Stimulated activated CD8-positive, alpha-beta memory T cell treated with anti-CD3 and anti-CD28 coated beads, Interleukin-15, amount 100 ng/mL, for 4 hours (primary cell): ENCODE measurements around the gene RBM6.

Experiments
- DNase-seq, 2 donors: peaks; one replicate each; pipeline ENCODE4 v3.0.0-alpha.2; 2020; ENCODE audit warnings: low read depth in 2 of 2

The RBM6 gene

GRCh38 chr3:50095352-50095998 is 155.5 kb downstream of the RBM6 start:
- DNase-seq = no peak

GRCh38 chr3:50100386-50100785 is 160.4 kb downstream of the RBM6 start:
- DNase-seq = no peak

GRCh38 chr3:50100956-50101845 is 161.3 kb downstream of the RBM6 start:
- DNase-seq = no peak

GRCh38 chr3:50102558-50102957 is 162.6 kb downstream of the RBM6 start:
- DNase-seq = no peak

- DNase-seq = no peak
These were observed 171.8 kb downstream of the RBM6 start for GRCh38 chr3:50111757-50112156.

- no peak for DNase-seq
These were observed 172.5 kb downstream of the RBM6 start for GRCh38 chr3:50112462-50112861.

- DNase-seq = no peak
These were observed 177.2 kb downstream of the RBM6 start for GRCh38 chr3:50117120-50117519.

GRCh38 chr3:50118237-50118636 is 178.3 kb downstream of the RBM6 start:
- DNase-seq = no peak

- no peak for DNase-seq
These were observed 179.8 kb downstream of the RBM6 start for GRCh38 chr3:50119786-50120185.

GRCh38 chr3:50120364-50121071 is 180.6 kb downstream of the RBM6 start:
- no peak for DNase-seq

- DNase-seq = peak; percentile 17 to 37
These were observed 181.4 kb downstream of the RBM6 start for GRCh38 chr3:50121072-50122032.

GRCh38 chr3:50122071-50122470 is 182.1 kb downstream of the RBM6 start:
- DNase-seq = no peak

GRCh38 chr3:50122661-50123391 is 182.9 kb downstream of the RBM6 start:
- no peak for DNase-seq

GRCh38 chr3:50123394-50124051 is 183.6 kb downstream of the RBM6 start:
- no peak for DNase-seq

- no peak for DNase-seq
These were observed 184.3 kb downstream of the RBM6 start for GRCh38 chr3:50124052-50124799.

GRCh38 chr3:50124800-50125178 is 184.8 kb downstream of the RBM6 start:
- DNase-seq = no peak

GRCh38 chr3:50125541-50126286 is 185.8 kb downstream of the RBM6 start:
- DNase-seq = no peak

GRCh38 chr3:50126287-50127211 is 186.6 kb downstream of the RBM6 start:
- no peak for DNase-seq
